Mesenchymal stem cell (in vitro differentiated cells and primary cell): Measurements from ENCODE around the gene VARS2.
"Not testable (repeated sequence)": the region's sequence is repeated elsewhere in the genome, so short reads cannot be mapped to it uniquely, and the experiment has no call there.

Experiments
- DNase-seq: peaks from one replicate; pipeline ENCODE4 v3.0.0-alpha.2; 2013
- H2AFZ ChIP-seq: one replicate; pipeline ENCODE4 v1.6.1; 2013; ENCODE audit warnings: low read depth, mild to moderate bottlenecking, control low read depth, inconsistent platforms, low read length, moderate library complexity
- H2AK5ac ChIP-seq: 2 replicates; pipeline ENCODE4 v1.6.1; 2013; ENCODE audit warnings: low read length, moderate library complexity, mild to moderate bottlenecking, inconsistent platforms; ENCODE audit not compliant: severe bottlenecking
- H2BK120ac ChIP-seq: one replicate; pipeline ENCODE4 v1.6.1; 2013; ENCODE audit warnings: low read depth, mild to moderate bottlenecking, inconsistent platforms, low read length, moderate library complexity
- H2BK12ac ChIP-seq, 2 experiments: one replicate each; pipeline ENCODE4 v1.6.1; 2013; ENCODE audit warnings: inconsistent platforms in 2 of 2, low read length in 2 of 2, mild to moderate bottlenecking in 2 of 2, moderate library complexity in 2 of 2, control low read depth in 1 of 2
- H2BK15ac ChIP-seq: one replicate; pipeline ENCODE4 v1.6.1; 2013; ENCODE audit warnings: mild to moderate bottlenecking, low read depth, inconsistent platforms; ENCODE audit not compliant: poor library complexity, severe bottlenecking
- H2BK5ac ChIP-seq: 2 replicates; pipeline ENCODE4 v1.6.1; 2013; ENCODE audit warnings: low read depth, mild to moderate bottlenecking, low read length, control low read depth, inconsistent platforms; ENCODE audit not compliant: poor library complexity, severe bottlenecking
- H3K14ac ChIP-seq, 2 experiments: one replicate each; pipeline ENCODE4 v1.6.1; 2013; ENCODE audit warnings: inconsistent platforms in 2 of 2, low read length in 2 of 2, control low read depth in 1 of 2, mild to moderate bottlenecking in 1 of 2, moderate library complexity in 1 of 2
- H3K18ac ChIP-seq, 2 experiments: one replicate each; pipeline ENCODE4 v1.6.1; 2013; ENCODE audit warnings: inconsistent platforms in 2 of 2, low read length in 2 of 2, control low read depth in 1 of 2, low read depth in 1 of 2, mild to moderate bottlenecking in 1 of 2
- H3K23ac ChIP-seq, 2 experiments: one replicate each; pipeline ENCODE4 v1.6.1; 2013; ENCODE audit warnings: inconsistent platforms in 2 of 2, low read length in 2 of 2, mild to moderate bottlenecking in 2 of 2, moderate library complexity in 2 of 2, control low read depth in 1 of 2
- H3K27ac ChIP-seq: 2 replicates; pipeline ENCODE4 v1.5.1; 2013; ENCODE audit warnings: mild to moderate bottlenecking, moderate library complexity, low read length, control low read depth, inconsistent platforms; ENCODE audit not compliant: poor library complexity, severe bottlenecking
- H3K27me3 ChIP-seq, 2 experiments: 2 replicates each; pipeline versions ENCODE4 v1.6.1 to v1.7.0; 2013; ENCODE audit warnings: low read length in 2 of 2, mild to moderate bottlenecking in 2 of 2, moderate library complexity in 2 of 2, control low read depth in 1 of 2, inconsistent platforms in 1 of 2; ENCODE audit not compliant: control insufficient read depth in 1 of 2, insufficient read depth in 1 of 2
- H3K36me3 ChIP-seq, 2 experiments: 2 replicates each; pipeline versions ENCODE4 v1.6.1 to v1.7.0; 2013; ENCODE audit warnings: low read length in 2 of 2, control low read depth in 1 of 2, inconsistent platforms in 1 of 2, low read depth in 1 of 2, mild to moderate bottlenecking in 1 of 2; ENCODE audit not compliant: insufficient read depth in 2 of 2, control insufficient read depth in 1 of 2
- H3K4ac ChIP-seq, 2 experiments: one replicate each; pipeline ENCODE4 v1.6.1; 2013; ENCODE audit warnings: inconsistent platforms in 2 of 2, low read length in 2 of 2, mild to moderate bottlenecking in 2 of 2, moderate library complexity in 2 of 2, control low read depth in 1 of 2, low read depth in 1 of 2
- H3K4me1 ChIP-seq: 2 replicates; pipeline ENCODE4 v1.6.1; 2013; ENCODE audit warnings: low read depth, low read length, control low read depth; ENCODE audit not compliant: control insufficient read depth, insufficient read depth
- H3K4me2 ChIP-seq: 2 replicates; pipeline ENCODE4 v1.6.1; 2013; ENCODE audit warnings: low read length, mild to moderate bottlenecking, inconsistent platforms; ENCODE audit not compliant: poor library complexity, severe bottlenecking
- H3K4me3 ChIP-seq, 2 experiments: 2 replicates each; pipeline versions ENCODE4 v1.5.1 to v1.7.0; 2013; ENCODE audit warnings: low read length in 2 of 2, mild to moderate bottlenecking in 2 of 2, control low read depth in 1 of 2, low read depth in 1 of 2; ENCODE audit not compliant: insufficient read depth in 1 of 2
- H3K79me1 ChIP-seq: replicated peaks from 2 replicates; pipeline ENCODE4 v1.6.1; 2013; ENCODE audit warnings: mild to moderate bottlenecking, control low read depth, low read length, inconsistent platforms; ENCODE audit not compliant: poor library complexity, severe bottlenecking
- H3K9ac ChIP-seq: 2 replicates; pipeline ENCODE4 v1.7.0; 2013; ENCODE audit warnings: mild to moderate bottlenecking, low read length, moderate library complexity
- H3K9me3 ChIP-seq: 2 replicates; pipeline ENCODE4 v1.7.0; 2013; ENCODE audit warnings: mild to moderate bottlenecking, low read length; ENCODE audit not compliant: control insufficient read depth
- H4K8ac ChIP-seq: one replicate; pipeline ENCODE4 v1.6.1; 2013; ENCODE audit warnings: inconsistent platforms, mild to moderate bottlenecking, low read length, moderate library complexity
- H4K91ac ChIP-seq: one replicate; pipeline ENCODE4 v1.6.1; 2013; ENCODE audit warnings: mild to moderate bottlenecking, low read length, inconsistent platforms
- WGBS: methylation state at CpG from one replicate; pipeline ENCODE4 v1.1.7; 2013; ENCODE audit warnings: mixed read lengths; 5-methylcytosine and 5-hydroxymethylcytosine counted together

Gene VARS2

GRCh38 chr6:30966154-30966553, 52.1 kb downstream of the VARS2 start:
- Histone ChIP-seq H3K4me2 (no peak overlapping the region), H3K23ac (no peak overlapping the region), H2AK5ac (no peak overlapping the region), H3K14ac (peak overlapping the region in 1 of 2 experiments; percentile 11), H2BK120ac (no peak overlapping the region), H2AFZ (no peak overlapping the region), H3K4me1 (peaks cover 9% of the 10 kb centered on the region), H3K9ac (no peak overlapping the region), H3K27me3 (peaks cover 8 to 21% of the 10 kb centered on the region in 2 experiments), H2BK12ac (no peak overlapping the region), H2BK15ac (no peak overlapping the region), H3K9me3 (no peaks in the 10 kb centered on the region), H2BK5ac (no peak overlapping the region), H3K79me1 (no peaks in the 10 kb centered on the region), H3K18ac (no peak overlapping the region), H3K36me3 (no peaks in the 10 kb centered on the region), H3K27ac (no peak overlapping the region), H3K4ac (no peak overlapping the region), H3K4me3 (no peak overlapping the region), H4K8ac (no peak overlapping the region), H4K91ac (no peak overlapping the region)
- no peak for DNase-seq
- whole genome bisulfite sequencing = 65% methylated on average over 3 of the region's 3 CpGs

DNA sequence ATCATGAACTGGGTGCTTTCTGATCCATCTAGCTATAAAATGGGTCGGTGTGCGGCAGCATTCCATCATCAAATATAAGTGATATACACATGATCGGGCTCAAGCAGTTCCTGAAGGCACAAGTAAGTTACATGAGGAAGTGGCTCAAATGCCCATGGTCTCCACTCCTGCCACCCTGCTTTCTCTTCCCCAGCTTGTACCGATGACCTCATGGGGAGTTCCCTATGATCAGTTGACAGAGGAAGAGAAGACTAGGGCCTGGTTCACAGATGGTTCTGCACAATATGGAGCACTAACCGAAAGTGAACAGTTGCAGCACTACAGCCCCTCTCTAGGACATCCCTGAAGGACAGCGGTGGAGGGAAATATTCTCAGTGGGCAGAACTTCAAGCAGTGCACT, 55.1 kb downstream of the VARS2 start:
- H3K4ac ChIP-seq, H3K9ac ChIP-seq, H3K18ac ChIP-seq, H3K4me1 ChIP-seq, H3K9me3 ChIP-seq, H2AFZ ChIP-seq, H3K27ac ChIP-seq, H4K8ac ChIP-seq, H2BK15ac ChIP-seq, H3K36me3 ChIP-seq, H2AK5ac ChIP-seq, H2BK120ac ChIP-seq, H3K79me1 ChIP-seq, H3K23ac ChIP-seq, H3K4me3 ChIP-seq, DNase-seq, H4K91ac ChIP-seq, H2BK5ac ChIP-seq, H3K4me2 ChIP-seq, H2BK12ac ChIP-seq: not testable (repeated sequence)
- Histone ChIP-seq H3K27me3 (peaks cover 14 to 35% of the 10 kb centered on the region in 2 experiments), H3K14ac (peak overlapping the region in 1 of 2 experiments; percentile 28)
- WGBS = 97% methylated on average over 6 of the region's 6 CpGs

DNA sequence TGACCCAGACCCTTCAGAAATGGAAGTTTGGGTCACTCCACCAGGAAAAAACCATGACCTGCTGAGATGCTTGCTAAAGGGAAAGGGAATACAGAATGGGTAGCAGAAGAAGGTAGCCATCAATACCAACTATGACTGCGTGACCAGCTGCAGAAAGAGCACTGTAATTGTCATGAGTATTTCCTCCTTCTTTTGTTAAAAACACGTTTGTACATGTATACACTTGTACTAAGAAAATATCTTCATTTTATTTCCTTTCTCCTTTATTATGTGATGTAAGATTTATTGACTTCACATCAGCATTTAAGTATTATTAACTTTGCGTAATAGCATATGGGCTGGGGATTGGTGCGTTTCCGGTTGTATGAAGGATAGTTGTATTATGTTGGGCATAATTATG, 56.9 kb downstream of the VARS2 start:
- H4K91ac ChIP-seq = no peak overlapping the region
- no peaks in the 10 kb centered on the region for H3K9me3 ChIP-seq
- no peak overlapping the region for H3K27ac ChIP-seq
- H3K27me3 ChIP-seq = peaks cover 7 to 20% of the 10 kb centered on the region in 2 experiments
- no peaks in the 10 kb centered on the region for H3K36me3 ChIP-seq
- no peak overlapping the region for H3K14ac ChIP-seq
- H3K23ac ChIP-seq = no peak overlapping the region
- H2BK120ac ChIP-seq = no peak overlapping the region
- H3K4me2 ChIP-seq = no peak overlapping the region
- WGBS = over 99% methylated on average over 3 of the region's 5 CpGs
- no peak overlapping the region for H3K9ac ChIP-seq
- H3K79me1 ChIP-seq = no peaks in the 10 kb centered on the region
- H3K4ac ChIP-seq = no peak overlapping the region
- H2AK5ac ChIP-seq = no peak overlapping the region
- H3K4me3 ChIP-seq = no peak overlapping the region
- H2BK5ac ChIP-seq = no peak overlapping the region
- H4K8ac ChIP-seq = no peak overlapping the region
- H3K18ac ChIP-seq = no peak overlapping the region
- no peak overlapping the region for H2BK12ac ChIP-seq
- H2BK15ac ChIP-seq = no peak overlapping the region
- no peak overlapping the region for H2AFZ ChIP-seq
- no peaks in the 10 kb centered on the region for H3K4me1 ChIP-seq
- DNase-seq = no peak

DNA sequence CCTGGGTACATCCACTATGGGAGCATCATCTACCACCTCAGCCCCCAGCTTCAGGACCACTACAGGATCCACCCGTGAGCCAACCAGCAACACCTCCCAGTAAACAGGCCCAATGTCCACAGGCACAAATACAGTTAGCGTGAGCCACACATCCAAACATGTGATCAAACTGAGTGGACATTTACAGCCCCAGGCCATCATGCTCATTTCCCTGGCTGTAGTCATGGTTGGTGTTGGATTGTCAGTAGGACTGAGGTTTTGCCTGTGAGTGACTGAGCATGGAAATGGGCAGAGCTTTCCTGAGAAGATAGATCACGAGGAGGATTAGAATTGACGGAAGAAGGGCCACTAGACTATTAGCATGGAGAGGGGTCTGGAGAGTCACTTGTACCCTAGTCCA, 58.8 kb downstream of the VARS2 start:
- Histone ChIP-seq H2AK5ac (no peak overlapping the region), H2BK5ac (no peak overlapping the region), H3K36me3 (no peaks in the 10 kb centered on the region), H3K4me2 (no peak overlapping the region), H3K27me3 (peaks cover 7 to 20% of the 10 kb centered on the region in 2 experiments), H2AFZ (no peak overlapping the region), H3K4ac (no peak overlapping the region), H3K14ac (no peak overlapping the region), H3K9ac (no peak overlapping the region), H2BK12ac (no peak overlapping the region), H3K23ac (no peak overlapping the region), H3K18ac (no peak overlapping the region), H2BK15ac (no peak overlapping the region), H3K27ac (no peak overlapping the region), H4K91ac (no peak overlapping the region), H3K9me3 (no peaks in the 10 kb centered on the region), H3K4me1 (no peaks in the 10 kb centered on the region), H4K8ac (no peak overlapping the region), H3K4me3 (no peak overlapping the region), H2BK120ac (no peak overlapping the region), H3K79me1 (no peaks in the 10 kb centered on the region)
- WGBS = 99% methylated on average over 4 of the region's 4 CpGs
- DNase-seq = no peak
